HG03039 (cell line): ENCODE measurements around the gene ATXN10.

Experiments used
- ATAC-seq: cut with Tn5 transposase; IDR thresholded peaks from one replicate; pipeline ENCODE4 v1.9.1; 2021; ENCODE audit warnings: mild to moderate bottlenecking, moderate library complexity; ENCODE audit not compliant: unreplicated experiment

ATXN10 gene

GRCh38 chr22:45817745-45818423 is 146.2 kb downstream of the ATXN10 start:
- ATAC-seq, result no peak

DNA sequence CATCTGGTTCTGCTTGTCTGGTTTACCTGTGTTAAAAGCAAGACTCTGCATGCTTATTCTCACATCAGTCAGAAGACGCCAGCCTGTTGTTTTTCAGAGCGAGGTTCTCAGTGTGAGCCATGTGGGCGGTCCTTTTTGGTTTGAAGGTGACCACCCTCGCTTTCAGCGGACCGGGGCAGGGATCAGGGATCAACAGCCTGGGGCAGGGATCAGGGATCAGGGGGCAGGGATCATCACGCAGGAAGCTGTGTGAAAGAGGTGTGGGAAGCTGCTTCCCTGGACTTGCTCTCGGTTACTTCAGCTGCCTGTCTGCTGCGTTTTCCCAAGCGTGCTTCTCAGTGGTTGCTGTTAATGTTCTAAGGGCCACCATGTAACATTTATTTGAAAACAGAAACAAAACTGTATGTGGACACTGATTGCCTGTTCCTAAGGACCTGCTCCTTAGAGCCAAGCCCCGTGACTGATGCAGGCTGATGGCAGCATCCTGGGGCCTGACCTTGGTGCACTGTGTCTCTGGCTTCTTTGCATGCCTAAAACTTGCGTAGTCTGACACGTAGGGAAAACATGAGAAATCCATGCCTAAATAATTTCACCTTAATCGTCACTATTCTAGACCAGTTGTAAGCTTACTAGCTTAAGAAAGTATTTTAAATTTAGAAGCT is 146.9 kb downstream of the ATXN10 start:
- no peak for ATAC-seq

GRCh38 chr22:45819305-45819704 is 147.7 kb downstream of the ATXN10 start:
- no peak for ATAC-seq

DNA sequence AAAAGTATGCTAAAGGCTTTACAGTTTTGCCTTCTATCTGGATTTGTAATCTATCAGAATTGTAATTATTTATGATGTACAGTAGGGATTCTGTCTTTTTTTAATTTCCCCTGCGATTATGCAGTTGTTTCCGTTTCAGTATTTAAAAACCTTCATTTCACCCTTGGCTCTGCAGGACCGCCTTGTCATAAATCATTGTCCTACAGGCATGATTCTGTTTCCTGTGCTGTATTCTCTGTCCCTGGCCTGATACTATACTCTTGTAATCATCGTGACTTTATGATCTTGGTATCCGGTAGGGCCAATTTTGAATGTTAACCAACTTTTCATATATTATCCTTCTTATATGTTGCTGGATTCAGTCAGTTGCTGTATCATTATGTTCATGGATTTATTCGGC is 151.7 kb downstream of the ATXN10 start:
- ATAC-seq, result no peak

GRCh38 chr22:45826520-45826919 is 154.9 kb downstream of the ATXN10 start:
- no peak for ATAC-seq

- no peak for ATAC-seq
These were observed 157.2 kb downstream of the ATXN10 start for GRCh38 chr22:45828841-45829240.

DNA sequence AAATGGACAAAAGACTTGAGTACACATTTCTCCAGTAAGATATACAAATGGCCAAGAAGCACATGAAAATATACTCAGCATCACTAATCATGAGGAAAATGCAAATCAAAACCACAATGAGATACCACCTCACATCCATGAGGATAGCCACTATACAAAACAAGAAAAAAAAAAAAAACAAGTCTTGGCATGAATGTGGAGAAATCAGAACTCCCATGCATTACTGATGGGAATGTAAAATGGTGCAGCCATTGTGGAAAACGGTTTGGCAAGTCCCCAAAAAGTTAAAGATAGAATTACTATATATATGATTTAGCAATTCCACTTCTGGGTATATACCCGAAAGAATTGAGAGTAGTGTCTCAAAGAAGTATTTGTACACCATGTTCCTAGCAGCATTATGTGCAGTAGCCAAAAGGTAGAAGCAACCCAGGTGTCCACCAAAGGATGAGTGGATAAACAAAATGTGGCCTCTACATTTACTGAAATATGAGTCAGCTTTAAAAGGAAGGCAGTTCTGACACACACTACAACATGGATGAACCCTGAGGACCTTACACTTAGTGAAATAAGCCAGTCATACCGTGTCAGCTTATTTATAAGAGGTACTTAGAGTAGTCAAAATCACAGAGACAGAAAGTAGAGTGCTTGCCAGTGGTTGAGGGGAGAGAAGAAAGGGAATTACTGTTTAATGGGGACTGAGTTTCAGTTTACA is 159.1 kb downstream of the ATXN10 start:
- ATAC-seq, result no peak

DNA sequence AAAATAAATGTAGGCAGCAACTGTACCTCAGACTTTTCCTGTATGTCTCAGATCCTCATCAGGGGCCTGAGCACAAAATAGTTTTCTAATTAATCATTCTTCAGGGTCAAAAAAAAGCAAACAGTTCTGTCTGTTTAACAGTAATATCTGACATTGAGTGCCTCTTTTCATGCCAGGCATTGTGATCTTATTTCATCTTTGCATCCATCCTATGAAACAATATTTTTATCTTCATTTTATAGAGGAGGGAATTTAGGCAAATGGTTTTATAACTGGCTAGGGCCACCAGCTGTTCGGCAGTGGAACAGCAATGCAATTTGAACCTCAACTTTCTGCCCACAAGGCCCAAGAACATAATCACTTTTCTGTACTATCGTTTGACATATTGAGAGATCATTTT is 159.8 kb downstream of the ATXN10 start:
- ATAC-seq, result no peak

DNA sequence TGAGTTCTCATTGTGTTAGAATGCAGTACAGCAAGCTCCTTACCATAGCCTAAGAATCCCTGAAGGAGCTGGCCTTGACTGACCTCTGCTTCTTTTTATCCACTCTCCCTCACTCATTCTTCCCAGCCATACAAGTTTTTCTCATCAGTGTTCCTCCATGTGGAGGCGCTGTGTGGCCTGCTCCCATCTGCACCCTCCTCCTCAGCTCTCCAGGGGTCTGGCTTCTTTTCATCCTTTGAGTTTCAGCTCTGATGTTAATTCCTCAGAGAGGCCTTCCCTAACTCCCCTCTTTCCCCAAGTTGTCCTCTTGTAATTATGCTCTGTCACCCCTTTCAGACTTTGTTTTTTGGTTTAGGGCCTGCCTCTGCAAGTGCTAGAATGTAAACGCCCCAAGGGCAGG is 160.5 kb downstream of the ATXN10 start:
- no peak for ATAC-seq

DNA sequence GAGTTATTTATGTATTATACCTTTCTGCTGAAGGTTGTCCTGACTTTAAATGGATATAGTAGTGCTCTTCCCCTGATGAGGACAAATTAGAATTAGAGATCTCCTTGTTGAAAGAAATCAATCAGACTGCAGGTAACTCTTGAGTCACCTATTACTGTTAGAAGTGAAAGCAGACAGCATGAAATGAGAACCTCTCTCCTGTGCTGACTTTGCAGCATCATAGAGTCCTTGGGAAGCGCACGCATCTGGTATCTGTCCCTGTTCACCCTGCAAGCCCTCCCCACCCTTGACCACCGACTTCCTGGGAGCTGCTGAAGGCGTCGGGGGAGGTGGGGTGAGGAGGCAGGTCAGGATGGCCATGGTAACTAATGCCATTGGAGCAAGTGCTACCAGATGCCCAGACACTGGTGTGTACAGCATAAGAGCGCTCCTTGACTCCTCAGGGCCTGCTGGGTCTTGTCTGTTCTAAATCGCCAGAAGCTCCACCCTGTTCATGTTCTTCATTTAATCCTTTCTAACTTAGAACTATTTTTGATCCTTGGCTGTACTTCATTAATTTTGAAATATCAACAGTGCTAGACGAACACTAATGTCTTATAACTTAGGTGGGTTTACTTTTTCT is 161.4 kb downstream of the ATXN10 start:
- no peak for ATAC-seq

GRCh38 chr22:45833613-45834012 is 162.0 kb downstream of the ATXN10 start:
- no peak for ATAC-seq

- no peak for ATAC-seq
These were observed 162.6 kb downstream of the ATXN10 start for GRCh38 chr22:45834241-45834640.

DNA sequence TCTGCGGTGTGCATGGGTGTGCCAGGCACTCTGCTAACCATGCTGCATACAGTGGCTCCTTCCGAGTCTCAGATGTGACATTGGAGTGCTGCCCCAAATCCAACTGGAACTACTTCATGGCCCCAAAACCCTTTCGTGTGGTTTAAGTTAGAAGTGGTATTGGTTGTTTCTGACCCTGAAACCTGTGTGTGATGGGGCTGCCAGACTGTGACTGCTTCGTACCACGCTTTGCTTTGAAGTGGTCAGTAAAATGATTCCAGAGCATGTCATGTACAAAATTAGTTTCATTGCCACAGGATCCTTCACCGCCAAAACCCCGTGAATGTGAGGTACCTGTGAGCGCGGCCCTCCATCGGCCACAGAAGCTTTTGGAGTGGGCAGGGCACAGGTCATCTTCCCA is 163.2 kb downstream of the ATXN10 start:
- no peak for ATAC-seq

DNA sequence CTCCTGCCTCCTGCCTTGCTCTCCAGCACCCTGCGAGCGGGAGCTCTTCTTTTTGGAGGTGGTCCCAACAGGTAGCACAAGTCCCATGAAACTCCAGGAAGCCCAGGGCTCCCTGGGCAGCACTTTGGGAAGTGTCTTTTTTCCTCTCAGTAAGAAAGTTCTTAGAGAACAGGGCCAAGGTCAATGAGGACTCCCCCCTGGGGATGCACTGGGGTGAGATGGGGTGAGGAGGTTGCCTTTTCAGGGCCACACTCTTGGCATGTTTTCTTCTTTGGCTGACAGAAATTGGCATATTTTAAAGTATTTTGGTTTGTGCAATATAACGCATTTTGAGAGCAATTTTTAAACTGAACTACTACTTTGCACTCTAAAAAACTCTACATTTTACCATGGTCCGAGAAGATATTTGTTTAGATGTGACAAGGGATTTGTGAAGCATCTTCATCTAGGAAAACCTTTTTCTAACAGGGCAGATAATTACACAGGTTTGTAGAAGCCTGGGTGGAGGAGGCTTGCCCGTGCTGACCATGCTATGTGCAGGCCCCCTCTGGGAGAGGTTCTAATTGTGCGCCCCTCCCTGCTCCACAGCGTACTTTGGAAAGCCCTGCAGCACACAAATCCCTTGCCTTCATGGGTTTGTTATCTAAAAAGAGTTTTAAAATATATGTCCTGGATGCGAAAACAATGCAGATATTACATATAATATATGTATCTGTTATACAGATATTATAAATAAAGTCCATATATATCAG is 165.0 kb downstream of the ATXN10 start:
- no peak for ATAC-seq

DNA sequence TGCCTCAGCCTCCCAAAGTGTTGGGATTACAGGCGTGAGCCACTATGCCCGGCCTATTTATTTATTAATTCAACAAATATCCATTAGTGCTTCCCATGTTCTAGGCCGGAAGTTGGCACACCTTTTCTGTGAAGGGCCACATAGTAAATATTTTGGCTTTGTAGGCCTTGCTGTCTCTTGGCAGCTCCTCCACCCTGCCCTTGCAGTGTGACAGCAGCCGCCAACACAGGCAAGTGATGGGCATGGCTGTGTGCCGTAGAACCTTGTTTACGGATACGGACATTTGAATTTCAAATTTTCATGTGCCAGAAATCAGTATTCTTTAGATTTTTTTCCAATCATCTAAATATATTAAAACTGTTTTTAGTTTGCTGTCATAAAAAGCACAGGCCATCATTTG is 165.9 kb downstream of the ATXN10 start:
- no peak for ATAC-seq

GRCh38 chr22:45838305-45838887 is 166.8 kb downstream of the ATXN10 start:
- no peak for ATAC-seq

DNA sequence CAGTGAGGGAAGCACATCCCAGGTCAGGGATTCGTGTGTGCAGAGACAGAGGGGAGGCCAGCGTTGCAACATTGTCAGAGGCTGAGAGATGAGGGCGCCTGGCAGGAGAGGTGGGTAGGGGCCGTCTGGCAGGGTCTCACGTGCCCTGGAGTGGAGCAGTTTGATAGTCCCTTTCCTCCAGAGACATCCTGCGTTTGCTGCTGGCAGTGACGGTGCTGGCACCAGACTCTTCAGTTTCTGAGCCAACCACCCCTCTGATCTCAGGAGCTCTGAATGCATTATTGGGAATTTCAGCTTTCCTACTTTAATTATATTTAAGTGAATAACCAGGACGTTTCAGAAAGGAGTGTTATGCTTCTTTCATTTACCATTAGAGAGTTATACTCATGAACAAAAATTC is 168.8 kb downstream of the ATXN10 start:
- no peak for ATAC-seq

- ATAC-seq, result no peak
These were observed 170.8 kb downstream of the ATXN10 start for GRCh38 chr22:45842291-45842991.

DNA sequence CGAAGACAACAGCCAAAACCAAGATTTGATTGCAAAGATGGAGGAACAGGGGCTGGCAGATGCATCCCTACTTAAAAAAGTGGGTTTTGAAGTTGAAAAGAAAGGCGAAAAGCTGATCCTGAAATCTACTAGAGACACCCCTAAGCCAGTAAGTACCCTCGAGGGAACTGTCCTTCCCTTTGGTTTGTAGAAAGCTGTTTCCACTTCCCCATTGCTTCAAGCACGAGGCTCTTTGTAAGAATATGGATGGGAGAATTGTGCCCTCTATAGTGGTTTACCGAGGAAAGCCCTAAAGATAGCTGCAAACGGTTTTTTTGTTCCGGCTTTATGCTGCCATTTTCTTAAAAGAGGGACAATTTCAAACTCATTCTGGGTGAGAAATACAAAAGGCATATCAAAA is 171.4 kb downstream of the ATXN10 start:
- ATAC-seq, result no peak

DNA sequence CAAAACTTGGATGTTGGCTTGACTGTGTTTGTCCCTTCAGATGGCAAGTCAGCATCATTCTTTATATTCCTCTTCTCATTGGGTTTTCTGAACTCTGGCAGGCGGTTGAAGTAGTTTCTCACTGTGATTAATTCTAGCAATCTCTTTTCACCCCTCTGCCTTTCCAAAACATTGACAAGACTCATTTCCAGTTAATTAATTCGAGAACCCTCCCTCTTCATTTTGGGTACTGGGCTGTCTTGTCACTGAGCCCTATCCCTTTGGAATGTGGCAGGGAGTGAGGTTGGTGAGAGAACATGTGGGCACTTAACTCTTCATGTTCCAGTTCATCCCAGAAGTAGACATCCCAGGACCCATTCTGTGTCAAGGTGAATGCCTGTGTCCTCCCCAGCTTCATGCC is 172.4 kb downstream of the ATXN10 start:
- no peak for ATAC-seq
